Measurements from ENCODE around the gene USE1.

GRCh38 chr19:17235971-17236777 is 21.0 kb downstream of the USE1 start:
- TF ChIP-seq CTCF (IDR thresholded peaks at IDR 0.05) = no peak
- TF ChIP-seq EP300 (IDR thresholded peaks at IDR 0.05; ENCODE audit: low read depth) = no peak
- no peak for TF ChIP-seq POLR2A (IDR thresholded peaks at IDR 0.05)
- TF ChIP-seq POLR2AphosphoS5 (IDR thresholded peaks at IDR 0.05) = no peak

Data from transverse colon (tissue), 4 donors.